SK-N-SH (cell line): ENCODE measurements around the gene FAM177B.

Experiments used
- GATA2 ChIP-seq: sonication (generic); formaldehyde crosslinking; IDR thresholded peaks from 2 replicates; pipeline ENCODE4 v1.5.0; 2020; ENCODE audit warnings: mild to moderate bottlenecking, missing genetic modification reagents
- MXI1 ChIP-seq: IDR thresholded peaks from 2 replicates; pipeline ENCODE4 v1.6.1; 2012; ENCODE audit warnings: mild to moderate bottlenecking, low read depth, low read length, improper control_type of control experiment
- POLR2AphosphoS5 ChIP-seq: IDR thresholded peaks from 2 replicates; pipeline ENCODE4 v1.6.1; 2012; ENCODE audit warnings: low read depth, low read length
- RAD21 ChIP-seq: IDR thresholded peaks from 2 replicates; pipeline ENCODE4 v1.6.1; 2012; ENCODE audit warnings: mild to moderate bottlenecking, low read length
- RXRA ChIP-seq: IDR thresholded peaks from 2 replicates; pipeline ENCODE4 v1.4.0; 2012; ENCODE audit warnings: low read depth, mild to moderate bottlenecking, borderline replicate concordance
- SMC3 ChIP-seq: IDR thresholded peaks from 2 replicates; pipeline ENCODE4 v1.6.1; 2012; ENCODE audit warnings: low read depth, low read length, improper control_type of control experiment
- TAF1 ChIP-seq: IDR thresholded peaks from 2 replicates; pipeline ENCODE4 v1.6.1; 2012; ENCODE audit warnings: low read depth, mild to moderate bottlenecking, low read length, moderate library complexity, borderline replicate concordance
- TCF12 ChIP-seq: IDR thresholded peaks from 2 replicates; pipeline ENCODE4 v1.4.0; 2012
- USF1 ChIP-seq: IDR thresholded peaks from 2 replicates; pipeline ENCODE4 v1.4.0; 2012; ENCODE audit warnings: low read depth, borderline replicate concordance
- USF2 ChIP-seq: fragments of 150-350 bp; IDR thresholded peaks from 2 replicates; pipeline ENCODE4 v1.6.1; 2017; ENCODE audit warnings: antibody characterized with exemption, low read length, low read depth, borderline replicate concordance
- YY1 ChIP-seq: IDR thresholded peaks from 2 replicates; pipeline ENCODE4 v1.4.0; 2012; ENCODE audit warnings: low read depth, mild to moderate bottlenecking
- TF ChIP-seq, protein P1 (sequence below): fragments of 200-600 bp; sonication (generic); IDR thresholded peaks from 2 replicates; pipeline ENCODE4 v1.6.1; 2017; ENCODE audit warnings: antibody characterized with exemption, mild to moderate bottlenecking, moderate library complexity

DNA sequence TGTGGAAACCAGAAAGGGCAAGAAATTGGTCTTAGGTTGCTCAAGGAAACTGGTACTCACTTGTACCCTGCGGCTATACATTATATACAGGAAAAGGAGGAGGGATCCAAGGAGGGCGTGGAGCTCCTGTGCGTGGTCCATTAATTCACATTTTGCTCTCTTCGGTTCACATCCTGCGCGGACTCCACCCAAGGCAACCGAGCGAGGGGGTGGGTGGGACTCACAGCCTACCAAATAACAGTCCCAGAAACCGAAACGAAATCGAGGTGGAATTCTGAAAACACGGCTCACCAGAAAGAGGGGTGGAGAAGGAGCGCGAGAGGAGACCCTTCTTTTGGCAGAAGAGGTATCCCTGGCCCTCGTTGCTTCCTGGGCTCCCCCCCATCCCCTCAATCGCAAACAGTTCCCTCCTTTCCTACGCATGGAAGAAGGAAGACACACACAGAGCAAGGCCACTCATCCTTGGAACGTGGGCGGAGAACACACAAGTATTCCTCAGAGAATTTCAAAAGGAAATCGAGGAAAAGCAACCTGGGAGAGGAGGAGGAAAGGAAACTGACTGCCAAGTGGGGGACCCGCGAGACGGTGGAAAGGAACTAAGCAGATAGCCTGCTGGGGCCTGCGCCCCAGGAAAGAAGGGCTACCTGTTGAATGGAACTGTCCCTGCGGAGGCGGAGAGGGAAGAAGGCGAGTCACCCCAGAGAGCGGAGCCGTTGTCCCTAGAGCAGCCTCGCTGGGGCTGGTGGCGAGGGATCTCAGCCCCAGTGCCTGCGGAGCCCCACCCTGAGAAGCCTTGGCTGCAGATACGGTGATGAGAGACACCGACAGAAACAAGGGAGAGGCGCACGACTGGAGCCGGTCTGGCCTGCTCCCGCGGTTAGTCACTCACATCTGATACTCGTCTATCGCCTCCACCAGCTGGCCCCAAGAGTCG is 25.4 kb upstream of the FAM177B start:
- TF ChIP-seq RAD21, result no peak
- TF ChIP-seq, protein P1, sequence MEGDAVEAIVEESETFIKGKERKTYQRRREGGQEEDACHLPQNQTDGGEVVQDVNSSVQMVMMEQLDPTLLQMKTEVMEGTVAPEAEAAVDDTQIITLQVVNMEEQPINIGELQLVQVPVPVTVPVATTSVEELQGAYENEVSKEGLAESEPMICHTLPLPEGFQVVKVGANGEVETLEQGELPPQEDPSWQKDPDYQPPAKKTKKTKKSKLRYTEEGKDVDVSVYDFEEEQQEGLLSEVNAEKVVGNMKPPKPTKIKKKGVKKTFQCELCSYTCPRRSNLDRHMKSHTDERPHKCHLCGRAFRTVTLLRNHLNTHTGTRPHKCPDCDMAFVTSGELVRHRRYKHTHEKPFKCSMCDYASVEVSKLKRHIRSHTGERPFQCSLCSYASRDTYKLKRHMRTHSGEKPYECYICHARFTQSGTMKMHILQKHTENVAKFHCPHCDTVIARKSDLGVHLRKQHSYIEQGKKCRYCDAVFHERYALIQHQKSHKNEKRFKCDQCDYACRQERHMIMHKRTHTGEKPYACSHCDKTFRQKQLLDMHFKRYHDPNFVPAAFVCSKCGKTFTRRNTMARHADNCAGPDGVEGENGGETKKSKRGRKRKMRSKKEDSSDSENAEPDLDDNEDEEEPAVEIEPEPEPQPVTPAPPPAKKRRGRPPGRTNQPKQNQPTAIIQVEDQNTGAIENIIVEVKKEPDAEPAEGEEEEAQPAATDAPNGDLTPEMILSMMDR, result no peak
- no peak for TF ChIP-seq USF1
- no peak for TF ChIP-seq YY1
- no peak for TF ChIP-seq SMC3
- TF ChIP-seq POLR2AphosphoS5, result peak; percentile 25; the same call in 1 of the 2 replicates
- peak; percentile 56 for TF ChIP-seq MXI1
- TF ChIP-seq RXRA, result no peak
- TF ChIP-seq TCF12, result no peak
- no peak for TF ChIP-seq GATA2
- TF ChIP-seq TAF1, result 0 out of 2 replicates have a peak, but pooled peaks have one; percentile 6
- TF ChIP-seq USF2, result no peak
